Measurements from ENCODE around the gene AHCTF1. TPM values are rescaled to one million over a fixed set of nuclear protein-coding genes. Genes with fewer than 3 reads are reported as not detected.

Gene AHCTF1, protein sequence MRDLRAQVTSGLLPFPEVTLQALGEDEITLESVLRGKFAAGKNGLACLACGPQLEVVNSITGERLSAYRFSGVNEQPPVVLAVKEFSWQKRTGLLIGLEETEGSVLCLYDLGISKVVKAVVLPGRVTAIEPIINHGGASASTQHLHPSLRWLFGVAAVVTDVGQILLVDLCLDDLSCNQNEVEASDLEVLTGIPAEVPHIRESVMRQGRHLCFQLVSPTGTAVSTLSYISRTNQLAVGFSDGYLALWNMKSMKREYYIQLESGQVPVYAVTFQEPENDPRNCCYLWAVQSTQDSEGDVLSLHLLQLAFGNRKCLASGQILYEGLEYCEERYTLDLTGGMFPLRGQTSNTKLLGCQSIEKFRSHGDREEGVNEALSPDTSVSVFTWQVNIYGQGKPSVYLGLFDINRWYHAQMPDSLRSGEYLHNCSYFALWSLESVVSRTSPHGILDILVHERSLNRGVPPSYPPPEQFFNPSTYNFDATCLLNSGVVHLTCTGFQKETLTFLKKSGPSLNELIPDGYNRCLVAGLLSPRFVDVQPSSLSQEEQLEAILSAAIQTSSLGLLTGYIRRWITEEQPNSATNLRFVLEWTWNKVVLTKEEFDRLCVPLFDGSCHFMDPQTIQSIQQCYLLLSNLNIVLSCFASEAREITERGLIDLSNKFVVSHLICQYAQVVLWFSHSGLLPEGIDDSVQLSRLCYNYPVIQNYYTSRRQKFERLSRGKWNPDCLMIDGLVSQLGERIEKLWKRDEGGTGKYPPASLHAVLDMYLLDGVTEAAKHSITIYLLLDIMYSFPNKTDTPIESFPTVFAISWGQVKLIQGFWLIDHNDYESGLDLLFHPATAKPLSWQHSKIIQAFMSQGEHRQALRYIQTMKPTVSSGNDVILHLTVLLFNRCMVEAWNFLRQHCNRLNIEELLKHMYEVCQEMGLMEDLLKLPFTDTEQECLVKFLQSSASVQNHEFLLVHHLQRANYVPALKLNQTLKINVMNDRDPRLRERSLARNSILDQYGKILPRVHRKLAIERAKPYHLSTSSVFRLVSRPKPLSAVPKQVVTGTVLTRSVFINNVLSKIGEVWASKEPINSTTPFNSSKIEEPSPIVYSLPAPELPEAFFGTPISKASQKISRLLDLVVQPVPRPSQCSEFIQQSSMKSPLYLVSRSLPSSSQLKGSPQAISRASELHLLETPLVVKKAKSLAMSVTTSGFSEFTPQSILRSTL (N-terminal part only)
- total RNA-seq = 10 to 100 TPM; 35.8 to 40.3 TPM

GRCh38 chr1:246931549-246932365 lies at the start of gene AHCTF1:
Gene AHCTF1, minus strand, starts transcription at chr1:246931948. Its CDS starts 13,578 bp downstream, at chr1:246918370.
- peak; percentile 96 for DNase-seq
- H3K36me3 Mint-ChIP-seq = peaks cover 25% of the 10 kb centered on the region
- H3K27ac Mint-ChIP-seq = peak within 1 kb of the TSS; percentile 96
- no peaks in the 10 kb centered on the region for H3K27me3 Mint-ChIP-seq
- intact Hi-C loops (cut with micrococcal nuclease) = loop anchor here (1.0 to 5.0 kb wide), 7 partner anchors 39 to 481 kb away; partner anchors contain the start of genes CNST, TFB2M, ZNF496 and ZNF669
- H3K4me1 Mint-ChIP-seq (ENCODE audit: low read depth) = peaks cover 30% of the 10 kb centered on the region
- ChIA-PET POLR2A (interaction anchor here (0.6 to 1.6 kb wide), 5 partner anchors 12 to 399 kb away, joined by 3 to 7 read pairs (median 4); partner anchors contain the start of gene ZNF670), CTCF (interaction anchor here (0.8 kb wide), 1 partner anchor 24 kb away, joined by 3 read pairs; no protein-coding TSS in a partner anchor)
- no peaks in the 10 kb centered on the region for H3K9me3 Mint-ChIP-seq
- H3K4me3 Mint-ChIP-seq = peak within 1 kb of the TSS; percentile 96

DNA sequence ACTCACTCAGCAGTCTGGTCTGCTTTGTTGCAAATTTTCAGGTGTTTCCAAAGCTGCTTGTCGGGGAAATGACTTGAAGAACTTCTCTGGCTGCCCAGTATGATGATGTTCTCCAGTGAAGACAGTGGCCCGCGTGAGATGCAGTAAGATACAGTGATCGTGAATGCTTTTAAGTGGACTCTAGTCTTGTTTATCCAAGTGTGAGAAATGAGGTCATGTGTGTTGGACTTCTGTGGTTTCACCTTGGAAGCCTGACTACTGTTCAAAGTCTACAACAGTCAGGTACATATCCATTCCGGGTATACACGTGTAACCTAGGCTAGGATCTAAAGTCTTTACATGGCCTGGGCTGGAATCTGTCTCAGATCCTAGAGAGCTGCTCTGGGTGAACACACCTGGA lies 47.0 kb upstream of the AHCTF1 start:
- ChIA-PET POLR2A (no interaction called here), CTCF (no interaction called here)
- H3K27me3 Mint-ChIP-seq = peaks cover 3% of the 10 kb centered on the region
- no peak for DNase-seq
- no peak overlapping the region for H3K4me3 Mint-ChIP-seq
- H3K4me1 Mint-ChIP-seq (ENCODE audit: low read depth) = no peaks in the 10 kb centered on the region
- H3K27ac Mint-ChIP-seq = no peak overlapping the region
- H3K9me3 Mint-ChIP-seq = peaks cover 44% of the 10 kb centered on the region
- intact Hi-C loops (cut with micrococcal nuclease) = no loop called here
- H3K36me3 Mint-ChIP-seq = peaks cover 8% of the 10 kb centered on the region

DNA sequence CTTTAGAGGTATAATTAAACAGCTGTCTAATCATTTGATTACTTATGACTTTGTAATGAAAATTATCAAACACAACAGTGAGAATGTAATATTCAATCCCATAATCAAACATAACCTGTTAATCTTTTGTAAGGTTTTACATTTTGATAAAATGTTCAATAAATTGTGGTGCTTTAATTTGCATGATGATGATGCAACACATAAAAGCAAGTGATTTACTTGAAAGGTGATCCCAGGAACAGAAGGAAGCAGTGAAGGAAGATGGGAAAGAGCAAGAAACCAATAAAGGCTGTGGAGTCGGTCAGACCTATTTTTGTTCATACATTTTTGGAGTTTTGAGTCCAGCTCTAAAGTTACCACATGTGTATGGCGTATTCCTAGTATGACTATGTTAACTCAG lies 46.5 kb upstream of the AHCTF1 start:
- H3K4me1 Mint-ChIP-seq (ENCODE audit: low read depth) = no peaks in the 10 kb centered on the region
- no peak for DNase-seq
- ChIA-PET POLR2A (no interaction called here), CTCF (interaction anchor here (0.9 kb wide), 1 partner anchor 12 kb away, joined by 3 read pairs; no protein-coding TSS in a partner anchor)
- peaks cover 39% of the 10 kb centered on the region for H3K9me3 Mint-ChIP-seq
- peaks cover 8% of the 10 kb centered on the region for H3K36me3 Mint-ChIP-seq
- intact Hi-C loops (cut with micrococcal nuclease) = no loop called here
- no peak overlapping the region for H3K27ac Mint-ChIP-seq
- peaks cover 3% of the 10 kb centered on the region for H3K27me3 Mint-ChIP-seq
- H3K4me3 Mint-ChIP-seq = no peak overlapping the region

DNA sequence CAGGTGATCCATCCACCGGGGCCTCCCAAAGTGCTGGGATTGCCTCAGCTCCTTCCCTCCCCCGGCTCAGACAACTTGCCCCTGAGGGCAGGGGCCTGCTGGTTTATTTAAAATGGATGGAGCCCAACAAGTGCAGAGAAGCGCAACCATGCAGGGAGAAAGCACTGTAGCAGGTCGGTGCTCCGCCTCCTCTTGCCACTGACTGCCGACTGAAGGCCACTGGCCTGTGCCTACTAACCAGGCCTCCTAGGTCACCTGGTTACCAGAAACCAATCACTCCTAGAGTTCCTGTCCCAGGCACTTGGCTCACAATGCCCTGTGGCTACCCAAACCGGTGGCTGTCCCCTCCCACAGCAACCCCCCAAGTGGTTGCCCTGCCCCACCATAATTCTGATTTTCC lies 40.2 kb upstream of the AHCTF1 start:
- intact Hi-C loops (cut with micrococcal nuclease) = loop anchor here (1.0 to 2.0 kb wide), 2 partner anchors 65 to 283 kb away; no protein-coding TSS in a partner anchor
- Mint-ChIP-seq H3K4me1 (ENCODE audit: low read depth) (no peaks in the 10 kb centered on the region), H3K4me3 (no peak overlapping the region), H3K27me3 (peaks cover 3% of the 10 kb centered on the region), H3K9me3 (peaks cover 30% of the 10 kb centered on the region), H3K27ac (no peak overlapping the region), H3K36me3 (peaks cover 9% of the 10 kb centered on the region)
- POLR2A ChIA-PET = no interaction called here
- DNase-seq = no peak
- CTCF ChIA-PET = interaction anchor here (0.6 to 2.8 kb wide), 7 partner anchors 12 to 64 kb away, joined by 3 to 15 read pairs (median 4); no protein-coding TSS in a partner anchor

DNA sequence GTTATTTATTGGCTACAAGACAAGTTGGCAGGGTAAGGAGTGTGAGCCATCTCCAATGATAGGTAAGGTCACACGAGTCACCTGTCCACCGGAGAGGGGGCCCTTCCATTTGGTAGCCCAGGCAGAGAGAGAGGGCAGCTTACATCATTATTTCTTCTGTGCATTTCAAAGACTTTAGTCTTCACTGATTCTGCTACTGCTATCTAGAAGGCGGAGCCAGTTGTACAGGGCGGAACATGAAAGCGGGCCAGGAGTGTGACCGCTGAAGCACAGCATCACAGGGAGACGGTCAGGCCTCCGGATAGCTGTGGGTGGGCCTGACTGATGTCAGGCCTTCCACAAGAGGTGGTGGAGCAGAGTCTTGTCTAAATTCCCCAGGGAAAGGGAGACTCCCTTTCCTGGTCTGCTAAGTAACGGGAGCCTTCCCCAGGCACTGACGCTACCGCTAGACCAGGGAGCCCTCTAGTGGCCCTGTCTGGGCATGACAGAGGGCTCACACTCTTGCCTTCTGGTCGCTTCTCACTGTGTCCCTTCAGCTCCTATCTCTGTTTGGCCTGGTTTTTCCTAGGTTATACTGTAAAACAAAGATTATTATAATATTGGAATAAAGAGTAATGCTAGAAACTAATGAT lies 39.5 kb upstream of the AHCTF1 start:
- peak; percentile 57 for DNase-seq
- Mint-ChIP-seq H3K4me1 (ENCODE audit: low read depth) (no peaks in the 10 kb centered on the region), H3K27ac (no peak overlapping the region), H3K36me3 (peaks cover 12% of the 10 kb centered on the region), H3K4me3 (no peak overlapping the region), H3K9me3 (peaks cover 31% of the 10 kb centered on the region), H3K27me3 (peaks cover 2% of the 10 kb centered on the region)
- intact Hi-C loops (cut with micrococcal nuclease) = loop anchor here (1.0 to 2.0 kb wide), 2 partner anchors 64 to 282 kb away; no protein-coding TSS in a partner anchor
- POLR2A ChIA-PET = no interaction called here
- CTCF ChIA-PET = interaction anchor here (0.6 to 2.8 kb wide), 8 partner anchors 11 to 80 kb away, joined by 3 to 15 read pairs (median 4); no protein-coding TSS in a partner anchor

DNA sequence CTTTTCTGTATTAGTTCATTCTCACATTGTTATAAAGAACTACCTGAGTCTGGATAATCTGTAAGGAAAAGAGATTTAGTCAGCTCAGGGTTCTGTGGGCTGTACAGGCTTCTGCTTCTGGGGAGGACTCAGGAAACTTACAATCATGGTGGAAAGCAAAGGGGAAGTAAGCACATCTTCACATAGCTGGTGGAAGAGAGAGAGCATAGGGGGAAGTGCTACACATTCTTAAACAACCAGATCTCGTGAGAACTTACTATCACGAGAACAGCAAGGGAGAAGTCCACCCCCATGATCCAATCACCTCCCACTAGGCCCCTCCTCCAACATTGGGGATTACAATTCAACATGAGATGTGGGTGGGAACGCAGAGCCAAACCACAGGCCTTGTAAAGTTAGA lies 37.9 kb upstream of the AHCTF1 start:
- intact Hi-C loops (cut with micrococcal nuclease) = loop anchor here (2.0 kb wide), 1 partner anchor 281 kb away; no protein-coding TSS in a partner anchor
- CTCF ChIA-PET = interaction anchor here (2.8 kb wide), 1 partner anchor 9 kb away, joined by 15 read pairs; no protein-coding TSS in a partner anchor
- DNase-seq = no peak
- Mint-ChIP-seq H3K36me3 (peaks cover 12% of the 10 kb centered on the region), H3K4me1 (ENCODE audit: low read depth) (no peaks in the 10 kb centered on the region), H3K27ac (no peak overlapping the region), H3K4me3 (no peak overlapping the region), H3K27me3 (peaks cover 2% of the 10 kb centered on the region), H3K9me3 (peaks cover 32% of the 10 kb centered on the region)
- POLR2A ChIA-PET = no interaction called here

GRCh38 chr1:246966502-246966901 lies 34.8 kb upstream of the AHCTF1 start:
- DNase-seq = no peak
- Mint-ChIP-seq H3K27me3 (peaks cover 2% of the 10 kb centered on the region), H3K9me3 (peaks cover 32% of the 10 kb centered on the region), H3K4me3 (no peak overlapping the region), H3K27ac (no peak overlapping the region), H3K36me3 (peaks cover 12% of the 10 kb centered on the region), H3K4me1 (ENCODE audit: low read depth) (no peaks in the 10 kb centered on the region)
- ChIA-PET CTCF (interaction anchor here (0.7 to 0.9 kb wide), 2 partner anchors 12 to 1734 kb away, joined by 3 read pairs; no protein-coding TSS in a partner anchor), POLR2A (no interaction called here)
- intact Hi-C loops (cut with micrococcal nuclease) = no loop called here

DNA sequence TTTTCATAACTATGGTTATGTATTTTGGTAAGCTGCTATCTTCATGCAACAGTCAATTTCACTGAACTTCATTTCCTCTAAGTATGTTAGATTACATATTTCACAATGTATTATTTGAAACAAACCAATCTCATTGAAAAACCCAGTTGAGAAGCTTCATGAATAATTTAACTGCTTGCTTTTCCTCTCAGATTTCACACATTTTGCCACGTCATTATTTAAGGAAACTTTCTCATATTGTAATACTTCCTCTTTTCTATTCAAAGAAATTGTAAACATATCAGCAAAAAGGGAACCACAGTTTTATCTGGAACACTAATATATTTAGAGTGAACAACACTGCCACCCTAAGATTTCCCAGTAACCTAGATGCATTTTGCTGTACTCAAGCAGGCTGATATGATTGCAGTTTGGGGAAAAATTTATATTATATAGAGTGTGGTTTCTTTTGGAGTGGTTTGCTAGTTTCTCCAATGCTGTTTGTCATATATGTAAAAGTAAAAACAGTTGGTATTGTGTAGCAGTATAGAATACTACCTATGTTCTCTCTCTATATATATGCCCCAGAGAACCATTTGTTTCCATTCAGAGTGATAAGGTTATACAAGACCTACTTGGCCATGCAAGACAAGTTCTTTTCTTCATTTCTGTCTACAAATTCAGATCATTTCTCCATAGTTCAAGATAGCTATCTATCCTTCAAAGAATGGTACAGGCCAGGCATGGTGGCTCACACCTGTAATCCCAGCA lies 28.4 kb upstream of the AHCTF1 start:
- DNase-seq = no peak
- CTCF ChIA-PET = interaction anchor here (2.5 kb wide), 1 partner anchor 10 kb away, joined by 15 read pairs; no protein-coding TSS in a partner anchor
- no peak overlapping the region for H3K27ac Mint-ChIP-seq
- H3K4me3 Mint-ChIP-seq = no peak overlapping the region
- H3K9me3 Mint-ChIP-seq = no peaks in the 10 kb centered on the region
- POLR2A ChIA-PET = no interaction called here
- H3K4me1 Mint-ChIP-seq (ENCODE audit: low read depth) = peaks cover 6% of the 10 kb centered on the region
- peaks cover 7% of the 10 kb centered on the region for H3K27me3 Mint-ChIP-seq
- intact Hi-C loops (cut with micrococcal nuclease) = no loop called here
- H3K36me3 Mint-ChIP-seq = no peaks in the 10 kb centered on the region

DNA sequence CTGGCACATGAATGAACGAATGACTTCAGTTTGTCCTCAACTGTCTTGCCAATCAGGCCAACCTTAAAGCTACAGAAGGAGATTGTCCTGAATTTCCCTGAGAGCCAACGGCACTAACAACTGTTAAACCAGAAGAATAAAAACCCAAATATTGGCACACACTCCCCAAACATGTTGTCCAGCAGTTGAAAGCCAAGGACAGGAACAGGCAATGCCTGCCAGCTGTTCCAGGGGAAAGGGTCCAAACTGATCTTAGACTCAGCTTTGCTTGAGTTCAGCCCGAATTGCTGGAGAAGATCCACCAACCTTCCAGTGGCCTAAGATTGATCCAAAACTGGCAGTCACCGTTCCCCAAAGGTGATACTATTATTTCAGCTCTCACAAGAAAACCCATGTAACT lies 22.4 kb upstream of the AHCTF1 start:
- intact Hi-C loops (cut with micrococcal nuclease) = no loop called here
- Mint-ChIP-seq H3K4me1 (ENCODE audit: low read depth) (no peaks in the 10 kb centered on the region), H3K36me3 (no peaks in the 10 kb centered on the region), H3K9me3 (no peaks in the 10 kb centered on the region), H3K27me3 (no peaks in the 10 kb centered on the region), H3K27ac (no peak overlapping the region), H3K4me3 (no peak overlapping the region)
- CTCF ChIA-PET = interaction anchor here (1.5 kb wide), 1 partner anchor 17 kb away, joined by 4 read pairs; no protein-coding TSS in a partner anchor
- DNase-seq = no peak
- POLR2A ChIA-PET = no interaction called here

DNA sequence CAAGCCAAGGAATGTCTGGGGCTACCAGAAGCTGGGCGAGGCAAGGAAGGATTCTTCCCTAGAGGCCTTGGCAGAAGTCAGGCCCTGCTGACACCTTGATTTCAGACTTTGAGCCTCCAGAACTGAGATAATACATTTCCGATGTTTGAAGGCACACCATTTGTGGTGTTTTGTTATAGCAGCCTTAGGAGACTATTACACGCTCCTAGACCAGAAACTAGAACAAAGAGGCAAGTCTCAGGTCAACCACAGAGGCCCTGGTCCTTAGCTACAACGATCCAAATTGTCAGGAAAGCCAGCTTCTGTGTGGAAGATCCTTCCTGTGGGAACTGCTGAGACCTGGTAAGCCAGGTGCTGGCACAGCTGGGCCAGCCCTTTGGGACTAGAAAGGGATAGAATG lies 19.7 kb upstream of the AHCTF1 start:
- Mint-ChIP-seq H3K27ac (no peak overlapping the region), H3K4me3 (no peak overlapping the region), H3K4me1 (ENCODE audit: low read depth) (no peaks in the 10 kb centered on the region), H3K36me3 (no peaks in the 10 kb centered on the region), H3K9me3 (no peaks in the 10 kb centered on the region), H3K27me3 (no peaks in the 10 kb centered on the region)
- ChIA-PET CTCF (interaction anchor here (0.6 to 1.2 kb wide), 2 partner anchors 20 to 32 kb away, joined by 3 read pairs; no protein-coding TSS in a partner anchor), POLR2A (interaction anchor here (0.5 to 1.4 kb wide), 2 partner anchors 10 to 223 kb away, joined by 3 read pairs; no protein-coding TSS in a partner anchor)
- intact Hi-C loops (cut with micrococcal nuclease) = no loop called here
- DNase-seq = no peak
